GM15510 (cell line): ENCODE measurements around the gene PCP4.

Experiments used
- POLR2A ChIP-seq: IDR thresholded peaks from 3 replicates; pipeline ENCODE4 v1.6.1; 2011; ENCODE audit warnings: borderline replicate concordance; ENCODE audit not compliant: insufficient read length; ENCODE audit errors: extremely low read depth

Gene PCP4

DNA sequence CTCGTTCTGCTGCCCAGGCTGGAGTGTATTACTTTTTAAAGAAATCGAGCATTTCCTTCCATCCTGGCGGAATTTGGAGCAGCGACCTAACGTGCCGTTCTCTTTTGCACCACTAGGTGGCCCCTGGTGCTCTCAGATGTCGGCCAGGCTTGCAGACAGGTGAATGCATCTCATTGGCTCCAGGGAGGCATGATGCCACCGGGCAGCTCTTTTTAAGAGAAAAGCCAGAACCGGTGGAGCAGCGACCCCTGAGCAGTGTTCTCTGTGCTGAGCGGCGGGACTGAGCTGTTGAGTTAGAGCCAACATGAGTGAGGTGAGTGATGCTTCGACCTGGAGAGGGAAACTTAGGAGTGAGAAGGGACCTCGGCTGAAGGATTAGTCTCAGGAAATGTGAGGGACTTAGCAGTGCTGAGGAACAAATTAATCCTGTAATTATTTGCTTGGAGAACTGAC, at the start of gene PCP4:
TSS of gene PCP4 (plus strand) at position 241 of the 453 bp plus-strand sequence. CDS start at position 305, 64 bp downstream.
- TF ChIP-seq POLR2A, result no peak

DNA sequence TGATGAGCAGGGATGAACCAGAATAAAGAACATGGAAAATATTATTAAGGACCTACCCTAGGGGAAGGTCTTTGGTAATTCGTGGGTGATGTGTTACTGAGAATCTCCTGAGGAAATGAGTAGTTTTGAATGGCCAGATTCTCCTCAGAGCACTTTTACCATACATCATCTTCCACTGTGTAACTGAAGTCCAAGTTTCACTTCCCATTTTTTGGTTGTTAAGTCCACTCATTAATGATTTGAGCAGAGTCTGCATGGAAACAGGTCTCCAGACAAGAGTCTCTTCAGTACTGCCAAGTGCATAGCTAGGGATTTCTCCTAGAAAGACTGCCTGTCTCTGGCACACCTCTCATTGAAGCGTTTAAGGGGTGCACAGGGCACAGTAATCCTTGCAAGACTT, 48.7 kb upstream of the PCP4 start:
- TF ChIP-seq POLR2A, result no peak

DNA sequence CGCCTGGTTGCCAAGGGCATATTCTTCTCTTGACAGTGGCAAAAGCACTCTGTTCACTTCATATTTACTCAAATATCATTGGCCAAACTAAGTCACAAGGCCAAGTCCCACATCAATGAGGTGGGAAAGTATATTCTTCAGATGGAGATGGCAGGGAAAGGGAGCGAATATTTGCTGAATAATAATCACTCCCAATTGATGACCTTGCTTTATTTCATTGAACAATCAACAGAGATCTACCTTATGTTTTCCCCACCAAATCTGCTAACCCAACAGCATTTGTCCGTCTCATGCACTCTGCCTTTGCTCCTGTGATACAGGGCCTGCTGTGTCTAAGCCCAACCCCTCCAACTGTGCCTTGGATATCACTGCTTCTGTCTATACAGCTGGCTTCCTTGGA, 45.2 kb upstream of the PCP4 start:
- TF ChIP-seq POLR2A, result no peak

DNA sequence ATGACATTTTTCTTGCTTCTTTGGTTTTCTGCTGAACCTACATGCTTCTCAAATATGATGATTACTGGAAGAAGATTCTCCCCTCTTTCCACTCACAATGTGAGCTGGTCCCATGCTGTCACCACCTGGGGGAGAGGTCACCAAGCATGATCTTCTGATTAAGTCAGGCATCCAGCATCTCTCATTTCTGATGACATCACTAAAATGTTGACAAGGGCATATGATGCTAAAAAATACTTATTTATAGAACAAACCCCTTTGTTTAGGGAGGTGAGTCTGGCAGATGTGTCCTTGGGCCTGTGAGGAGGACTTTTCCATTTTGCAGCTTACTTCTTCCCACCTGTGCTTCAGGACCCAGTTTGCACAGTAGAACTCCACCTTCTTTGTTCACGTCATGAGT, 42.0 kb upstream of the PCP4 start:
- no peak for TF ChIP-seq POLR2A

DNA sequence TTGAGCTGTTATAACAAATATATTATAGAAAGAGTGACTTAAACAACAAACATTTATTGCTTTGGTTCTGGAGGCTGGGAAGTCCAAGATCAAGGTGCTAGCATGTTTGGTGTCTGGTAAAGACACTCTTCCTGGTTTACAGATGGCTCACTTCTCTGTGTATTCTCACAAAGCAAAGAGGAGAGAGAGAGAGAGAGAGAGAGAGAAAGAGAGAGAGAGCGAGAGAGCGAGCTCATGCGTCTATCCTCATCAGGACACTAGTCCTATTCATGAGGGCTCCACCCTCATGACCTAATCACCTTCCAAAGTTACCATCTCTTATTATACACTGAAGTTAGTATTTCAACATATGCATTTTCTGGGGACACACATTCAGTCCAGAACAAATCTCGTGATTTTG, 32.7 kb upstream of the PCP4 start:
- TF ChIP-seq POLR2A, result no peak

GRCh38 chr21:39837861-39838359, 29.3 kb upstream of the PCP4 start:
- TF ChIP-seq POLR2A, result no peak

DNA sequence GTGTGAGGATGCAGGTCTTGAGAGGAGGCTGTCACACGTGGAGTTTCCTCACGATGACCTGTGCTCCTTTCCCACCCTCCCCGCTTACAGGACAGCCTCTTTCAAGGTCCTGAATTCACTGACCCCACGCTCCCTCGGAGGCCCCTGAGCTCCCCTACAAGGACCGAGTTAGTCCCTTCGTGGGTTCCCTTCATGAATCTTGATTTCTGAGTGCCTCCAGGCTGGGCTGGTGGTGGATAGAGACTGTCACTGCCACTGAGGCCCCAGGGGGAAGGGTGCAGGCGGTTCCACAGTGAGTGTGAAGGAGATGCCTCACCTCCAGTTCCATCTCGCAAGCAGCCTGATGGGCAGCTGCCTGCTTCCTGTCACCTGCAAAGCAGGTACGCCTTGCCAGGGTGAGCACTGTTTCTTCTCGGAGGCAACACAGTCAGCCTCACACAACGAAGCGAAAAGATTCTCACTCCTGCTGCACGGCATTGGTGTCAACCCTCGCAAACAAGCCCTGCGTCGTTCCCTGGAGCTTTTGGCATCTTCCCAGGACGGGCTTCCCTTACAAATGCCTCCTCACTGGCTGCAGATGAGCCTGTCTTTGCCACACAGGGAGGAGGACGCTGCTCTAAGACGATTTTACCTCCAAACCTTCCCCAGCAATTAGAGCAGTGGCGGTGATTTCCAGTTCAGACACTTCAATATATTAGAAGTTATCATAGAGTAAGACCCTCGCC, 26.7 kb upstream of the PCP4 start:
- TF ChIP-seq POLR2A, result no peak

DNA sequence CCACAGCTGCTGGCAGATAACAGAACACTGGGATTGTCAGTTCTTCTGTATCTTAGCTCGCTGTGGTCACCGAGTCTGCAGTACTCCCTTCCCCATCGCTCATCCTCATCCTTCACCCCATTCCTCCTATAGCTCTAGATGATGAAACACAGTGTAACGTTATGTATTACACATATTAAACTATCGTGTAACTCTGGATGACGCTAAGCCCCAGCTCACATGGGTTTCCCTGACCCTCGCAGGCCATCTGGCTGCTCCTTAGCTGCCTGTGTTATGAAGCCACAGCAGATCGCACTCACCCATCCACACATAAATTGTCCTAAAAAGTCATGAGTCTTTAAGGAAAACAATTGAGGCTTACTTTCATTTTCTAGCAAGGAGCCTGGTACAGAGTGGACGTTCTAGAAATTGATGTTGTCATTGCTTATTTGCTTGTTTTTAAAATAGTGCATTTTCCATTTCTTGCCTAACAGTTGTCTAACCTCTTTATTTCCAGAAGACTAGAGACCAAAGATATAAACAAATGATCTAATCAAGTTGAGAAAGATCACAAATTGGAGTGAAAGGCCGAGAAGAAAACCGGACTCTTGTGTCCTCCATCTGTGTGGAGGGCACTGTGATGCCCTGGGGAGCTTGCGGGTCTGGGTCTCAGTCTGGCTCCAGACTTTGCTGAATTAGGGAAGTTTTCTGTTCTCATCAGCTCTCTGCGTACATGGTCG, 24.3 kb upstream of the PCP4 start:
- no peak for TF ChIP-seq POLR2A

DNA sequence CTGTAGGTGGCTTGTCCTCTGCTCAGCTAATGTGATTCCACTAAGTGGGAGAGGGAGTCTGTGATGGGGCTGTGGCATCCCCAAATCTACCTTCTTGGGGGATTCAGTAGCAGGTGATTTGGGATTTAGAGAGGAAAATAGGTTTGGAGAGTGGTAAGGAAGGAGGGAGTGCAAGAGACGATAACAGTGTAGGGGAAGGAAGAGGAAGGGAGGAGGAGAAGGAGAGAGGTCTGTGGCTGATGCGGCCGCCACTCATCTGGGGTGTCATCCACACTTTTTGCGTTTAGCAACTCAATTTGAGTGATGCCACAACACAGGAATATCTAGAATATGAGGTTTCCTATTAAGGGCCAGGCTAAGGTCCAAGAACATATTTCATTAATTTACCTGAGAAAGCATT, 23.8 kb upstream of the PCP4 start:
- no peak for TF ChIP-seq POLR2A

- TF ChIP-seq POLR2A, result no peak
These were observed 23.3 kb upstream of the PCP4 start for GRCh38 chr21:39843916-39844315.

DNA sequence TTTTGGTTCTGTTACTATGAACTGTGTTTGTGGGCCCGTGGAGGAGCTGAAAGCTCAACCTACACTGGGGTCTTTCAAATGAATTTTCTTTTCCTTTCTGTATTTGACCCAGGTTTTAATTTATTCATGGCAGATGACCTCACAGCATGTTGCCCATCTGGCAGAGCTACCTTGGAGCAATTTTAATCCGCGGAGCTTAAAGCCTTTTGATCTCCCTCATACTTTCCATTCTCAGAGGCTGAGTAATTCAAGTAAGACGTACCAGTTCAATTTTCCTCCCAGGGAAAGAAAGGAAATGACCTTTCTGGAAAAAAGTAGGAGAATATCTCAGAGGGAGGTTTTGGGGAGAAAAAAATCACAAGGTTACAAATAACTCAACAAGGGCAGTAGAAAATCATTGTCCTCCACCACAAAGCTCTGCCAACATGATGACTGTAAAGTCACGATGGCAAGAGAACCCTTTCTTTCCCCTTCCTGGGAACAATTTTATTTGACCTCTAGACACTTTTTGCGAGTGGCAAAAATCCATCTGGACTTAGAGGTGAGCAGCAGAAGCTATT, 21.6 kb upstream of the PCP4 start:
- TF ChIP-seq POLR2A, result no peak

GRCh38 chr21:39847877-39848276, 19.4 kb upstream of the PCP4 start:
- no peak for TF ChIP-seq POLR2A

DNA sequence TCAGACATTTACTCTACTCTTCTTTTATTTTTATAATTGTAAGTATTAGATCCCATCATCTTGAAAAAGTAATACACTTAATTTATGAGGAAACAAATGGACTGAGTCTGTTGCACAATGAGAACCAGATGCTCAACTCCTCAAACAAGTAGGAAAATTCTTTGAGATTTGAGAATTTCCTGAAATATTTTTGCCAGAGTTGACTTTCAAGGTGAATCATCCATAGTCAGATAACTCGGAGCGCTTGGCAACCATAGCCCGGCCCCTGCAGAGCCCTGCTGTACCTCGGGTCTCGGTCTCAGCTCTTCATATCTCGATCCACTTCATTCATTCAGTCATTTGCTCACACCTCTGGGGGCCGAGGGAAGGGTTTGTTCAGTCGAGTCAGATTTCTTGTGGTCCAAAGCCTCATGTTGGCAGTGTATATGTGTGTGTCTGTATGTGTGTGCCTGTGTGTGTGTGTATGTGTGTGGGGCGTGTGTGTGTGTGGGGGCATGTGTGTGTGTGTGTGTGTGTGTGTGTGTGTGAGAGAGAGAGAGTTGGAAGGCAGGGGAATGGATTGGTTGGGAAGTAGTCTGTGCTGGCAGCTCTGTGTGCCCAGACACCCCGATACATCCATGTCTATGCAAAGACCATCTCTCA, 18.1 kb upstream of the PCP4 start:
- no peak for TF ChIP-seq POLR2A

DNA sequence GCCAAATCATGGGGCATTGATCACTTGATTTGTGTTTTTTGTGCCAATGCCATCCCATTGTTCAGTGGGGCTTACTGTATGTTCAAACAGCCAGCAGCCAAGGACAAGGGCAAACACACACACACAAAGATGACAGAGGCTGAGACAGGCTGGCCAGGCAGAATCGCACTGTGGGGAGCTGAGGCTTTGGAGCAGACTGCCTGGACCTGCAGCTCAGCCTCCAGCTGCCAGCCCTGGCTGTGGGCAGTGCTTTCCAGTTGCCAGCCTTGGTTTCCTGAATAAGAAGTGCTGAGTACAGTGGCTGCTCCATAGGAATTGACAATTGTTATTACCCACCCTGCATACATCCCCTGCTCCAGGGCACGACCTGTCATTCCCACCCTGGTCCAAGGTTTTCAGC, 16.9 kb upstream of the PCP4 start:
- no peak for TF ChIP-seq POLR2A

DNA sequence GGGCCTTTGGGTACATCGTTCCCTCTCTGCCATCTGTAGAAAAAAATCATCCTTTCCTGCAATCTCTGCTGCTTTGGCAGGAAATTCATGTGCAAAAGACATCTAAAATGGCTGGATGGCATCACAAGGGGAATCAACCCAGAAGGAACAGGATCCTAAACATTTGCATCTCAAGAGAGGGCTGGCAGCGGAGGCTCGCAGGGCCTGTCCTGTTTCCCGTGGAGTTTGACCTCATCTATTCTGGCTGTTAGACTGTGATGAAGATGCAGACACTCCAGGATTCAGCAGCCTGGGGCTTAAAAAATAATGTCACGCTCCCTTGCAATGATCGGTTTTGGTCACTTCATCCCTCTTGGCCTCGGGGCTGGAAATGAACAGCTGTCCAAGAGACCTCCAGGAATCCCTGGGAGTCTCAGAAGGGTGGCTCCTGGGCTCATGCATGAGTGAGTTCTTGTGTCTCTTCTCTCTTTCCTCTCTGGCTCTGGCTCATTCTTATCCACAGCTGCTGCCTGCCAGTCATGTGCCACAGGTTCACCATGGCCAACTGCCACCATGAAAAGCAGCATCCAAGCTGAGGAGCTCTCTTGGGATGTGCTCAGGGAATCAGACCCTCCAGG, 16.1 kb upstream of the PCP4 start:
- TF ChIP-seq POLR2A, result no peak
